OCI-LY1 (cell line): ENCODE data around the gene RPL36.

Experiments
- H2AFZ ChIP-seq: fragments of 200-600 bp; sonication (generic), shearing (Covaris generic); 2 replicates; pipeline ENCODE4 v1.6.0; 2014; ENCODE audit warnings: antibody characterized with exemption, mild to moderate bottlenecking, low read length
- H3F3A ChIP-seq: fragments of 200-600 bp; sonication (generic), shearing (Covaris generic); 2 replicates; pipeline ENCODE4 v1.6.0; 2014; ENCODE audit warnings: mild to moderate bottlenecking, antibody characterized with exemption, low read length, moderate library complexity; ENCODE audit not compliant: insufficient read depth
- H3K27ac ChIP-seq: fragments of 200-600 bp; sonication (generic); 2 replicates; pipeline ENCODE4 v1.5.1; 2014; ENCODE audit warnings: low read length, mixed run types, mild to moderate bottlenecking, low read depth; ENCODE audit not compliant: poor library complexity, severe bottlenecking
- H3K27me3 ChIP-seq: fragments of 200-600 bp; sonication (generic); 2 replicates; pipeline ENCODE4 v1.6.0; 2014; ENCODE audit warnings: antibody characterized with exemption, mild to moderate bottlenecking, low read length, moderate library complexity; ENCODE audit not compliant: insufficient read depth
- H3K36me3 ChIP-seq: fragments of 200-600 bp; sonication (generic); 2 replicates; pipeline ENCODE4 v1.6.1; 2014; ENCODE audit warnings: mild to moderate bottlenecking, antibody characterized with exemption, low read length, moderate library complexity, mixed read lengths; ENCODE audit not compliant: insufficient read depth
- H3K4me1 ChIP-seq: fragments of 200-600 bp; sonication (generic); 2 replicates; pipeline ENCODE4 v1.5.1; 2014; ENCODE audit warnings: mild to moderate bottlenecking, low read length, moderate library complexity; ENCODE audit not compliant: insufficient read depth, severe bottlenecking
- H3K4me2 ChIP-seq: fragments of 200-600 bp; sonication (generic), shearing (Covaris generic); 2 replicates; pipeline ENCODE4 v1.6.1; 2014; ENCODE audit warnings: low read length
- H3K4me3 ChIP-seq: fragments of 200-600 bp; sonication (generic); 2 replicates; pipeline ENCODE4 v1.5.1; 2014; ENCODE audit warnings: low read length, low read depth, mild to moderate bottlenecking, mixed read lengths; ENCODE audit not compliant: poor library complexity, severe bottlenecking
- H3K79me2 ChIP-seq: fragments of 200-600 bp; shearing (Covaris generic); 2 replicates; pipeline ENCODE4 v1.6.1; 2016; ENCODE audit warnings: mixed run types, low read length, mixed read lengths; ENCODE audit not compliant: insufficient read depth
- H3K9ac ChIP-seq: fragments of 200-600 bp; sonication (generic), shearing (Covaris generic); 2 replicates; pipeline ENCODE4 v1.6.1; 2014; ENCODE audit warnings: mild to moderate bottlenecking, low read length, mixed read lengths
- H3K9me2 ChIP-seq: fragments of 200-600 bp; sonication (generic), shearing (Covaris generic); 2 replicates; pipeline ENCODE4 v1.6.1; 2014; ENCODE audit warnings: low read depth, mild to moderate bottlenecking, low read length, mixed read lengths
- H3K9me3 ChIP-seq: fragments of 200-600 bp; shearing (Covaris generic); 2 replicates; pipeline ENCODE4 v1.6.1; 2014; ENCODE audit warnings: low read length, mixed read lengths
- H4K20me1 ChIP-seq: fragments of 200-600 bp; sonication (generic), shearing (Covaris generic); 2 replicates; pipeline ENCODE4 v1.6.0; 2016; ENCODE audit warnings: mild to moderate bottlenecking, low read length; ENCODE audit not compliant: insufficient read depth
- CTCF ChIP-seq: fragments of 200-600 bp; sonication (generic), shearing (Covaris generic); IDR thresholded peaks from 2 replicates; pipeline ENCODE4 v1.5.1; 2017; ENCODE audit warnings: mild to moderate bottlenecking, antibody characterized with exemption, low read length, moderate library complexity, mixed read lengths
- EZH2 ChIP-seq: fragments of 200-600 bp; sonication (generic), shearing (Covaris generic); IDR thresholded peaks from 2 replicates; pipeline ENCODE4 v1.8.0; 2017; ENCODE audit warnings: borderline replicate concordance, mixed run types, mild to moderate bottlenecking, antibody characterized with exemption, low read length, moderate library complexity, mixed read lengths

RPL36 gene

DNA sequence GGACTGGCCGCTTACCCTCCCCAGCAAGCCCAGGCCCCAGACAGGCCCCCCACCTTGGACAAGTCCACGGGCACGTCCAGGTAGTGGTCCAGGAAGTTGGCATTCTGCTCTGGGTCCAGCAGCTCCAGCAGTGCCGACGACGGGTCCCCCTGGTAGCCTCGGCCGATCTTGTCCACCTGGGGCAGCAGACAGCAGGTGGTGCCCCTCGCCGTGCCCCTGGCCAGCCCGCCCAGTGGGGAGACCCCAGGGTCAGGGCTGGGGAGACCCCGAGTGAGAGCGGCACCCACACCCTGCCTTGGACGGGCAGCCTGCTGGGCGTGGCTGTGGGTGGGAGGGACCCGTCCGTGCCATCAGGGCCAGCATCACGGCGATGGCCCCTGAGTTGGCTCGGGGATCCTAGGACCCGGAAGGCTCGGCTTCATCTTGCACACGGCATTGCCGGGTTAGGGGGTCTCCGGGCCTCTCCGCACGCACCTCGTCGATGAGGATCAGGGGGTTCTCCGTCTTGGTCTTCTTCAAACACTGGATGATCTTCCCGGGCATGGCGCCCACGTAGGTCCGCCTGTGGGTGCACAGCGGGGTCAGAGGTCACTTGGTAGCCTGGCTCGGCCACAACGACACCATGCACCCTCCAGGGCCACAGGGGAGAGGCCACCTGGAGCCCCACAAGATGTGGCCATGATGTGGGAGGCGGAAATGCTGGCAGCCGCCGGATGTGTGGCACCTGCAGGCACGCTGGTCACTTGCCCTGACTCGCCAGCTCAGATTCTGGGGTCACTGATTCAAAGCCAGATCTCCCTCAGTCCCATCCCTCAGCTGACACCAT, 6.3 kb downstream of the RPL36 start:
- Histone ChIP-seq H3K4me2 (no peak overlapping the region), H3F3A (no peaks in the 10 kb centered on the region), H3K4me1 (peaks cover 51% of the 10 kb centered on the region), H3K79me2 (peaks cover 19% of the 10 kb centered on the region), H3K4me3 (no peak overlapping the region), H3K36me3 (peaks cover 88% of the 10 kb centered on the region), H3K9ac (no peak overlapping the region), H2AFZ (no peak overlapping the region), H3K27ac (peak overlapping the region; percentile 73), H4K20me1 (no peaks in the 10 kb centered on the region), H3K9me2 (no peaks in the 10 kb centered on the region), H3K9me3 (no peaks in the 10 kb centered on the region), H3K27me3 (no peaks in the 10 kb centered on the region)
- TF ChIP-seq EZH2 (no peak), CTCF (no peak)

- H3F3A ChIP-seq: no peaks in the 10 kb centered on the region
- H3K4me1 ChIP-seq: peaks cover 44% of the 10 kb centered on the region
- no peaks in the 10 kb centered on the region for H3K9me3 ChIP-seq
- peaks cover 84% of the 10 kb centered on the region for H3K36me3 ChIP-seq
- no peak overlapping the region for H3K4me2 ChIP-seq
- no peak overlapping the region for H3K4me3 ChIP-seq
- peak overlapping the region; percentile 41 for H3K27ac ChIP-seq
- no peak overlapping the region for H2AFZ ChIP-seq
- no peak overlapping the region for H3K9ac ChIP-seq
- no peaks in the 10 kb centered on the region for H3K27me3 ChIP-seq
- no peaks in the 10 kb centered on the region for H3K9me2 ChIP-seq
- peaks cover 11% of the 10 kb centered on the region; the same call in 1 of the 2 replicates for H3K79me2 ChIP-seq
- no peak for TF ChIP-seq EZH2
- TF ChIP-seq CTCF: no peak
- H4K20me1 ChIP-seq: no peaks in the 10 kb centered on the region
These were observed 7.2 kb downstream of the RPL36 start for GRCh38 chr19:5697022-5697889.

DNA sequence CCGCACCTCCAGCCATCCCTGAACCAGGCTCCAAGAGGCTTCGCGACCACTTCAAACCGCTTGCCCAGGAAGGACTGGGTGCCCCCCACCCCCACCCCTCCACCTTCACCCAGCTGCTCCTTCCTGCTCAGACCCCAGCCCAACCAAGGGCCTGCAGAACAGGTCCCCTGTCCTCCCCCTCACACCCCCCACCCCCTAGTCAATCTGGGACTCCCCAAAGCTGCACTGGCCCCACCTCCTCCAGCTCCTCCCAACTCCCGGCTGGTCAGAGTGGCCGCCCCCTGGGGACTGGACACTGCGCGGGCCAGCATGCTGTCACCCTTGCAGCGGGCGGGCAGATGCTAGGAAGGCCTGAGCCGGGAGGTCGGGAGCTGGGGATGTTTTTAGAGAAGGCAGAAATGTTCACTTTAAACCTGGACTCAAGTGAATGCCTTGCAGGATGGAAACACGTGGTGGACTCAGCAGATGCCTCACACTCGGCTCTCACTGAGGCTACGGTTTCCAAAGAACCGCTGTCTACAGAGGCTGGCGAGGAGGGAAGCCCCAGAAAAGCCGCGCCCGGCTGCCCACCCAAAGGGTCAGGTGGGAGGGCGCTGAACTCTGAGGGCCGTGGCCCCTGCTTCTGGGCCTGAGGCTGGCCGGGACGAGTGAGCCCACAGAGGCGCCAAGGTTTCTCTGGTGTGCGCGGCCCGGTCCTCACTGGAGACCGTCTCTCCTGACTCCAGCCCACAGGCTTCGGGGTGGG, 8.0 kb downstream of the RPL36 start:
- no peaks in the 10 kb centered on the region for H3F3A ChIP-seq

More for the DNA sequence above, 8.0 kb downstream of the RPL36 start:
- Histone ChIP-seq H3K9me3 (no peaks in the 10 kb centered on the region), H3K4me1 (peaks cover 36% of the 10 kb centered on the region), H2AFZ (no peak overlapping the region), H3K36me3 (peaks cover 79% of the 10 kb centered on the region), H3K79me2 (peaks cover 3% of the 10 kb centered on the region; the same call in 1 of the 2 replicates), H3K9ac (no peak overlapping the region), H4K20me1 (no peaks in the 10 kb centered on the region), H3K27me3 (no peaks in the 10 kb centered on the region), H3K4me3 (no peak overlapping the region), H3K9me2 (no peaks in the 10 kb centered on the region), H3K27ac (peak overlapping the region; percentile 68), H3K4me2 (no peak overlapping the region)
- TF ChIP-seq EZH2 (no peak), CTCF (no peak)
